SU-DHL-6 (cell line): ENCODE data around the gene SCYGR6.

ENCODE experiments used
- CTCF ChIP-seq: fragments of 200-600 bp; sonication (generic); IDR thresholded peaks from one replicate; pipeline ENCODE4 v1.5.1; 2017; ENCODE audit warnings: antibody characterized with exemption, mild to moderate bottlenecking, low read length, moderate library complexity; ENCODE audit not compliant: insufficient read depth, poor library complexity, severe bottlenecking
- EZH2phosphoT487 ChIP-seq: fragments of 200-600 bp; sonication (generic), shearing (Covaris generic); conservative IDR thresholded peaks from 2 replicates; pipeline ENCODE4 v1.6.1; 2018; ENCODE audit warnings: mild to moderate bottlenecking, antibody characterized with exemption, low read length, moderate library complexity, mixed read lengths

GRCh38 chr2:227719641-227720040 lies 4.9 kb downstream of the SCYGR6 start:
- no peak for TF ChIP-seq CTCF
- TF ChIP-seq EZH2phosphoT487: no peak
